Stimulated activated CD8-positive, alpha-beta memory T cell treated with anti-CD3 and anti-CD28 coated beads, Interleukin-12 subunit alpha, Interleukin-12 subunit beta, amount 100 ng/mL, for 4 hours (primary cell): Measurements from ENCODE around the gene ARRB1.
"Not testable (repeated sequence)": the region's sequence is repeated elsewhere in the genome, so short reads cannot be mapped to it uniquely, and the experiment has no call there.

Source experiments
- DNase-seq: peaks from one replicate; pipeline ENCODE4 v3.0.0-alpha.2; 2020; ENCODE audit warnings: low read depth

The ARRB1 gene

GRCh38 chr11:75323609-75324008 is 27.9 kb downstream of the ARRB1 start:
- DNase-seq = no peak

GRCh38 chr11:75320643-75321042 is 30.8 kb downstream of the ARRB1 start:
- no peak for DNase-seq

- no peak for DNase-seq
Observed at GRCh38 chr11:75320046-75320618, 31.3 kb downstream of the ARRB1 start.

GRCh38 chr11:75319035-75319877 is 32.2 kb downstream of the ARRB1 start:
- DNase-seq = no peak

- DNase-seq = no peak
Observed at GRCh38 chr11:75317446-75318122, 33.9 kb downstream of the ARRB1 start.

- no peak for DNase-seq
Observed at GRCh38 chr11:75315439-75315805, 36.0 kb downstream of the ARRB1 start.

- no peak for DNase-seq
Observed at GRCh38 chr11:75314771-75315438, 36.6 kb downstream of the ARRB1 start.

GRCh38 chr11:75313513-75314272 is 37.8 kb downstream of the ARRB1 start:
- DNase-seq = no peak

- no peak for DNase-seq
Observed at GRCh38 chr11:75312346-75312745, 39.1 kb downstream of the ARRB1 start.

GRCh38 chr11:75311858-75312288 is 39.6 kb downstream of the ARRB1 start:
- no peak for DNase-seq

GRCh38 chr11:75308986-75309385 is 42.5 kb downstream of the ARRB1 start:
- no peak for DNase-seq

GRCh38 chr11:75308116-75308515 is 43.3 kb downstream of the ARRB1 start:
- DNase-seq = no peak

- no peak for DNase-seq
Observed at GRCh38 chr11:75307058-75307457, 44.4 kb downstream of the ARRB1 start.

- DNase-seq = no peak
Observed at GRCh38 chr11:75306529-75306928, 44.9 kb downstream of the ARRB1 start.

- no peak for DNase-seq
Observed at GRCh38 chr11:75305993-75306392, 45.5 kb downstream of the ARRB1 start.

GRCh38 chr11:75305452-75305851 is 46.0 kb downstream of the ARRB1 start:
- DNase-seq = no peak

GRCh38 chr11:75304941-75305340 is 46.5 kb downstream of the ARRB1 start:
- not testable (repeated sequence) for DNase-seq

- DNase-seq = no peak
Observed at GRCh38 chr11:75303544-75304224, 47.8 kb downstream of the ARRB1 start.

GRCh38 chr11:75302371-75302770 is 49.1 kb downstream of the ARRB1 start:
- no peak for DNase-seq

GRCh38 chr11:75301601-75302345 is 49.7 kb downstream of the ARRB1 start:
- no peak for DNase-seq

GRCh38 chr11:75301131-75301530 is 50.3 kb downstream of the ARRB1 start:
- no peak for DNase-seq
